Activated CD8-positive, alpha-beta T cell treated with anti-CD3 and anti-CD28 coated beads for 36 hours (primary cell): Measurements from ENCODE around the gene C17orf100. TPM values are rescaled to one million over a fixed set of nuclear protein-coding genes. Genes with fewer than 3 reads are reported as not detected.

ENCODE experiments used
- ATAC-seq: fragments of 200-7000 bp; cut with Tn5 transposase; one replicate; pipeline ENCODE4 v1.10.0; 2021; ENCODE audit warnings: mild to moderate bottlenecking, moderate library complexity
- CTCF ChIA-PET: fragments of 350-600 bp; sonication (Branson Sonifier 250); formaldehyde crosslinking; loops from one replicate; lab custom pipeline; 2021; ENCODE audit warnings: antibody characterized with exemption; lab: Charles Lee
- POLR2A ChIA-PET: fragments of 350-600 bp; sonication (Branson Sonifier 250); formaldehyde crosslinking; loops from one replicate; lab custom pipeline; 2021; ENCODE audit warnings: antibody characterized with exemption; lab: Charles Lee
- DNase-seq: peaks from one replicate; pipeline ENCODE4 v3.0.0-alpha.2; 2020
- H3K27ac Mint-ChIP-seq: one replicate; pipeline ENCODE4 v1.8.0; 2021; ENCODE audit warnings: mild to moderate bottlenecking, mixed read lengths
- H3K27me3 Mint-ChIP-seq: one replicate; pipeline ENCODE4 v1.8.0; 2021; ENCODE audit warnings: mixed read lengths
- H3K36me3 Mint-ChIP-seq: one replicate; pipeline ENCODE4 v1.8.0; 2021; ENCODE audit warnings: low read depth, mixed read lengths
- H3K4me1 Mint-ChIP-seq: one replicate; pipeline ENCODE4 v1.8.0; 2021; ENCODE audit warnings: low read depth, mixed read lengths
- H3K4me3 Mint-ChIP-seq: one replicate; pipeline ENCODE4 v1.8.0; 2021; ENCODE audit warnings: mild to moderate bottlenecking, moderate library complexity, mixed read lengths
- H3K9me3 Mint-ChIP-seq: one replicate; pipeline ENCODE4 v1.8.0; 2021; ENCODE audit warnings: mixed read lengths
- CTCF ChIP-seq: fragments of 200-600 bp; IDR thresholded peaks from one replicate; pipeline ENCODE4 v1.8.0; 2022; ENCODE audit warnings: antibody characterized with exemption, mild to moderate bottlenecking
- intact Hi-C: fragments of 100-400 bp; cut with micrococcal nuclease; formaldehyde crosslinking; loops from one replicate; pipeline ENCODE4 v1.10.0; 2022
- microRNA-seq: library from miRNA; unstranded; fragments of <30 nt; microRNA quantifications from one replicate; pipeline ENCODE4 v1.2.0, GENCODE V29; 2022; ENCODE audit warnings: borderline microRNAs expressed, borderline replicate concordance
- total RNA-seq, 2 experiments: library from RNA; stranded (reverse); gene quantifications; one replicate each; pipeline ENCODE4 v1.2.3, GENCODE V29; 2021

Gene C17orf100
- total RNA-seq, 2 experiments from 2014 or later = 1.1 to 1.6 TPM

DNA sequence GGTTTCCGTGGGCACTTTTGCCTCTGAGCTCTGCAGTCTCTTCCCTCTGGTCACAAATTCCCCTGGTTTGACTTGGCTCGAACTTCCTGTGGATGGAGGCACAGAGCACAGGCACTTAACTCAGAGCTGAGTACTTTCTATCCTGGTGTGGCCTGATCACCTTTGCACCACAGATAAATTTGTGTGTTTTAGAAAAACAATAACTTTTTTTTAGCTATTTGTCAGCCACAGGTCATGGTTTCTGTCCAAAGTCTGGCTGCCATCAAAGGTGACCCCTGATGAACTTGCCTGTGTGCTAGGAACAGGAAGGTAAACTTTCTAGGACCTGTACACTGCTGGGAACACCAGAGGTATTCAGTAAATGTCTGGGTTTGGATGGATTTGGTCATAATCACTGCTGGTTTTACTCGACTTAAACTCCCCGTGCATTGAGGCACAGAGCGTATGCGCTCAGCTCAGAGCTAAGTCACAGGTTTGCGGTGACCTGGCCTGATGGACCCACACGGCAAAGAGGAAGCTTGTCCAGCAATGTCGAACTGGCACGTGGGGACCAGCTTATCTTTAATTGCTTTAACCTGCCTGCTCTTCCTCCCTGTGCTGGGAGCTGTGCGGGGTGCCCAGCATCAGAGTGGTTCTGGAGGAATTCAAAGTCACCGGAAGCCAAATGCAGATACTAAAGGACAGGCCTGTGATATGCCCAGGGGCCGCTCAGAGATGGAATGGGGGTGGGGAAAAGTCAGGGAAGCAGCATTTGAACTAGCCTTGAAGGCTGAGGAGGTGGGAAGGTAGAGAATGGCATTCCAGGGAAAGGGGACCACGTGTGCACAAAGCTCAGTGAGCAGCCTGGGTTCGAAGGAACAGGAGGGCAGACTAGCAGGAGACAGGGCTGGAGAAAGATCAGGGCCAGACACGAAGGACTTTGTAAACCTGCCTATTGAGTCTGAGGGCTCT is 48.7 kb downstream of the C17orf100 start:
- H3K9me3 Mint-ChIP-seq = no peaks in the 10 kb centered on the region
- H3K27me3 Mint-ChIP-seq = no peaks in the 10 kb centered on the region
- no peak overlapping the region for H3K4me3 Mint-ChIP-seq
- TF ChIP-seq CTCF = no peak
- intact Hi-C loops = no loop called here
- no peak for DNase-seq
- ATAC-seq = no peak
- CTCF ChIA-PET = interaction anchor here (1.2 to 3.5 kb wide), 6 partner anchors 19 to 194 kb away, joined by 3 to 14 read pairs (median 7); no protein-coding TSS in a partner anchor
- no peaks in the 10 kb centered on the region for H3K36me3 Mint-ChIP-seq
- H3K4me1 Mint-ChIP-seq = peaks cover 2% of the 10 kb centered on the region
- POLR2A ChIA-PET = no interaction called here
- H3K27ac Mint-ChIP-seq = no peak overlapping the region

GRCh38 chr17:6700948-6701307 is 49.4 kb downstream of the C17orf100 start:
- no peak for TF ChIP-seq CTCF
- DNase-seq (no peak), ATAC-seq (no peak)
- Mint-ChIP-seq H3K36me3 (no peaks in the 10 kb centered on the region), H3K27ac (no peak overlapping the region), H3K4me3 (no peak overlapping the region), H3K27me3 (no peaks in the 10 kb centered on the region), H3K4me1 (peaks cover 2% of the 10 kb centered on the region), H3K9me3 (no peaks in the 10 kb centered on the region)
- intact Hi-C loops = no loop called here
- POLR2A ChIA-PET = no interaction called here
- CTCF ChIA-PET = interaction anchor here (2.0 to 3.5 kb wide), 4 partner anchors 19 to 142 kb away, joined by 7 to 14 read pairs (median 8); no protein-coding TSS in a partner anchor

DNA sequence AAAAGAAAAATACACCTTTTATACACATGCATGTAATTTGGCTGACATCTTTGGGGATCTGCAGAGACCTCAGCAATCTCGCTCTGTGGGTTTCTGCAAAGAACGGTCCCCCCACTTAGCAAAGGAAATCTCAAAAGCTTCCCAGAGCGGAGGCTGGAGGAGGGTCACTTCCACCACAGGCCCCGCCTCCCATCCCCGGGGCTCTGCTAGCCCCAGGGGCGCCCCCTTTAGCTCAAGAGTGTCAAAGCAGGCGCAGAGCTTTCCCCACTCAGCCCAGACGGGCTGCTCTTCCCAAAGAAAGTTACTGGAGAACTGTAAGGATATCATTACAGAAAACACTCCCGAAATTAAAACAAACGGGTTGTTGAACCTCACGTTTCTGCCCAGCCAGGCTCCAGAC is 50.2 kb downstream of the C17orf100 start:
- Mint-ChIP-seq H3K27me3 (no peaks in the 10 kb centered on the region), H3K4me1 (peaks cover 2% of the 10 kb centered on the region), H3K9me3 (no peaks in the 10 kb centered on the region), H3K36me3 (no peaks in the 10 kb centered on the region), H3K4me3 (no peak overlapping the region), H3K27ac (no peak overlapping the region)
- TF ChIP-seq CTCF = peak; percentile 68
- CTCF ChIA-PET = interaction anchor here (0.8 to 3.5 kb wide), 10 partner anchors 9 to 149 kb away, joined by 3 to 14 read pairs (median 4); no protein-coding TSS in a partner anchor
- POLR2A ChIA-PET = no interaction called here
- peak; percentile 92 for ATAC-seq
- peak; percentile 68 for DNase-seq
- intact Hi-C loops = no loop called here

GRCh38 chr17:6702567-6703215 is 51.1 kb downstream of the C17orf100 start:
- no peak for ATAC-seq
- Mint-ChIP-seq H3K9me3 (no peaks in the 10 kb centered on the region), H3K4me3 (no peak overlapping the region), H3K27me3 (no peaks in the 10 kb centered on the region), H3K27ac (no peak overlapping the region), H3K4me1 (peaks cover 2% of the 10 kb centered on the region), H3K36me3 (no peaks in the 10 kb centered on the region)
- no peak for DNase-seq
- POLR2A ChIA-PET = no interaction called here
- no peak for TF ChIP-seq CTCF
- intact Hi-C loops = no loop called here
- CTCF ChIA-PET = interaction anchor here (0.8 to 3.5 kb wide), 6 partner anchors 11 to 148 kb away, joined by 3 to 14 read pairs (median 4); no protein-coding TSS in a partner anchor

Small RNA genes lying within 50 kb of the gene (microRNA-seq; reads per million reads assigned to microRNA genes)
- gene MIR4520-1 = not detected
- gene MIR4520-2 = not detected

Other genes starting within 250 kb of the C17orf100 start
- not detected for gene AIPL1, start 216.6 kb upstream of the C17orf100 start, total RNA-seq
- gene PIMREG, start 207.3 kb upstream of the C17orf100 start, total RNA-seq = 1 to 10 TPM; 3.7 to 4.6 TPM
- gene PITPNM3, start 95.2 kb upstream of the C17orf100 start, total RNA-seq = under 1 TPM; 0.87 to 0.92 TPM
- gene KIAA0753, start 11.1 kb upstream of the C17orf100 start, total RNA-seq = 10 to 100 TPM; 16.5 to 17.3 TPM
- 100 to 1,000 TPM in 1 of 2 experiments, 10 to 100 TPM in 1; 100.0 to 103 TPM for gene TXNDC17, start 10.7 kb upstream of the C17orf100 start, total RNA-seq
- 10 to 100 TPM; 21.0 to 24.4 TPM for gene MED31, start 157 bp upstream of the C17orf100 start, total RNA-seq
- gene SLC13A5, start 61.6 kb downstream of the C17orf100 start, total RNA-seq = not detected
- gene XAF1, start 104.3 kb downstream of the C17orf100 start, total RNA-seq = 10 to 100 TPM; 15.2 to 18.4 TPM
- gene FBXO39, start 124.5 kb downstream of the C17orf100 start, total RNA-seq = not detected
- not detected for gene TEKT1, start 180.0 kb downstream of the C17orf100 start, total RNA-seq